GM21447 (cell line): ENCODE measurements around the gene ZNF629.
A peak's percentile ranks its signal among the peaks of the same experiment; 100 is the strongest.

Experiments
- ATAC-seq: cut with Tn5 transposase; IDR thresholded peaks from one replicate; pipeline ENCODE4 v1.9.1; 2021; ENCODE audit not compliant: unreplicated experiment

ZNF629 gene

GRCh38 chr16:30786115-30786935, 680 bp downstream of the ZNF629 start:
- ATAC-seq = no peak

DNA sequence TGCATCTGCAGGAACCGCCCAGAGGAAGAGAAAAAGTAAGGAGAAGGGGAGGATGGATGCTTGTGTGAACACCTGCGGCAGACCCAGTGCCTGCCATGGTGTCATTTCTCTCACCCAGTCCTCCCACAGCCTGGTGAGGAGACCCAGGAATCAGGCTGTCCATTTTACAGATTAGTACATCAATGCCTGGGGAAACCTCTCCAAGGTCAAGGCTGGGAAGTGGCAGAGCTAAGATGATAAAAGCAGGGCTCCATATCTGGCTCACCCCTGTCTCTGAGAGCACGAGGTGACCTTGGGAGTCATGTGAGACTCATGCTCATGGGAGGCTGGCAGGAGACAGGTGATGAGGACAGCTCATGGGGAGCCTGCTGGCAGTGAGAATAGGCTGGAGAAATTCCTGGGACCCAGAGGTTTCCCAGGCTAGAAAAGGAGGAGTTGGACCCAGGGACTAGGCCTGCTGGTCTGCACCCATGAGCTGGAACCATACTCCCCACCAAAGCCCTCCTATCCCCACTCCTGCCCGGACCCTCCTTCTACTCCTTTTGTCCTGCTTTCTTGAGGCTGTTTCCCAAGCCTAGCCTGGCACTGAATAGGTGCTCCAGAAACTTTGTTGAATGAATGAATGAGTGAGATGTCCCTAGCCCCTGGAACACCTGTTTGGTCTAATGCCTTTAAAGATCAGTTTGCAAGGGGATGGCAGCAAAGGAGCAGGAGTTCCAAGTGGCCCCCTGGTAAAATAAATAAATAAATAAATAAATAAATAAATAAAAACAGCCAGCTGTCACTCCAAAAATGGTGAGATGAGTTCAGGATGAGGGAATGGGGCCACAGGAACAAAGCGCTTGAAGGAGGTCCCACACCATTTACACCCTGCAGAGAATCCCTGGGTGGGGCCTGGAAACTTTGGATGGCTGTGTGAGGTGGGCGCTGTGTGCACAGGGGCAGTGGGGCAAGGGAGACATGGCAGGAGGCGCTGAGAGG, 1.6 kb downstream of the ZNF629 start:
- ATAC-seq = no peak

- ATAC-seq = no peak
Measured at GRCh38 chr16:30784215-30784614, 2.8 kb downstream of the ZNF629 start.

DNA sequence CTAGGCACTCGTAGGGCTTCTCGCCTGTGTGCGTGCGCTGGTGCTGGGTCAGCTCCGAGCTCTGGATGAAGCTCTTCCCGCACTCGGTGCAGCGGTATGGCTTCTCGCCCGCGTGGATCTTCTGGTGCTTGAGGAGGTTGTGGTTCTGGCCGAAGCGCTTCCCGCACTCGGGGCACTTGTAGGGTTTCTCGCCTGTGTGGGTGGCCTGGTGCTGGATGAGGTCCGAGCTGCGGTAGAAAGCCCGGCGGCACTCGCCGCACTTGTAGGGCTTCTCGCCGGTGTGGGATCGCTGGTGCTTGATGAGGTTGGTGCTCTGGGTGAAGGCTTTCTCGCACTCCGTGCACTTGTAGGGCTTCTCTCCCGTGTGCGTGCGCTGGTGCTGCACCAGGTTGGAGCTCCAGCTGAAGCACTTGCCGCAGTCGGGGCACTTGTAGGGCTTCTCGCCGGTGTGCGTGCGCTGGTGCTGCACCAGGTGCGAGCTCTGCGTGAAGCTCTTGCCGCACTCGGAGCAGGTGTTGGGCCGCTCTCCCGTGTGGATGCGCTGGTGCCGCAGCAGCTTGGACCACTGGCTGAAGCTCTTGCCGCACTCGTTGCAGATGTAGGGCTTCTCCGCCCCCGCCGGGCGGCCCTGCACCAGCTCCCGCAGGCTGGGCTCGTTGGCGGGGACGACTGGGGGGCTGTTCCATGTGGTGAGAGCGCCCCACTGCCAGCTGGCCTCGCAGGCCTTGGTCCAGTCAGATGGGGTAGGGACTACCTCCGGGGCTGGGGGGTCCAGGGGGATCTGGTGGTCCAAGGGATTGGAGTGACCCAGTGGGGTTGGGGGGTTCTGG, 3.5 kb downstream of the ZNF629 start:
- ATAC-seq = no peak

DNA sequence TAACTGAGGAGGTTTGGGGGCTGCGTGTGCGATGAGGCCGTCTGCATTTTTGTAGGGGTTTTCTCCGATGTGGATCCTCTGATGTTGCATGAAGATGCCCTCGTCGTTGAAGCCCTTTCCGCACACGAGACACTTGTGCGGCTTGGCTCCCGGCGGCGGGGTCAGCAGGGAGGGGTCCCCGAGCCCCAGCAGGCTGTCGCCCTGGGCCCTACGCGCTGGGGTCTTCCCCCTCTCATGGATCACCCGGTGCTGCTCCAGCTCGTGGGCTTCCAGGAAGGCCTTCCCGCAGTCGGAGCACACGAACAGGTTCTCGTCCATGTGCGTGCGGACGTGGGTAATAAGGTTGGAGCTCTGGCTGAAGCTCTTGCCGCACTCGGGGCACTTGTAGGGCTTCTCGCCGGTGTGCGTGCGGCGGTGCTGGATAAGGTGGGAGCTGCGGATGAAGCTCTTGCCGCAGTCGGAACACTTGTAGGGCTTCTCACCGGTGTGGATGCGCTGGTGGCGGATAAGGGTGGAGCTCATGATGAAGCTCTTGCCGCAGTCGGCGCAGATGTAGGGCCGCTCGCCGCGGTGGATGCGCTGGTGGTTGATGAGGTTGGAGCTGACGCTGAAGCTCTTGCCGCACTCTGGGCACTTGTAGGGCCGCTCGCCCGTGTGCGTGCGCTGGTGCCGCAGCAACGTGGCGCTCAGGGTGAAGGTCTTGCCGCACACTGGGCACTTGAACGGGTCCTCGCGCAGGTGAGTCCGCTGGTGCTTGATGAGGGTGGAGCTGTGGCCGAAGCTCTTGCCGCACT, 4.3 kb downstream of the ZNF629 start:
- no peak for ATAC-seq

- ATAC-seq = no peak
Measured at GRCh38 chr16:30780549-30780948, 6.5 kb downstream of the ZNF629 start.

DNA sequence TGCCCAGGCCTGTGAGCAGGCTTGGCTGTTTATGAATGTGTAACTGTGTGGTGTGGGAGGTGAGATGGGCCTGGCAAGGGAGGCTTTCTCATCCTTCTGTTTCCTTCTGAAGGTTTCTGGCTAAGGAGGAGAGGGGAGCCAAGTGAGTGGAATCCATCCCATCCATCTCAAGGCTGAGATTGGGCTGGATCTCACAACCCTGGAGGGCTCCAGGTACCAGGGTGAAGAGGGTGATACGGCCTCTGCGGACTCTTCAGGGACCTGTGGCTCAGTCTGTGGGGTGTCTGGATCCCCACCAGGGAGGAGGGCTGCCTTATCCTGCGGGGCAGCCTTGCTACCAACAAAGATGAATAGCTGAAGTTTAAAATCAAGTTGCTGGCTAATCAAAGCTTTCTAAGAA, 7.0 kb downstream of the ZNF629 start:
- no peak for ATAC-seq

DNA sequence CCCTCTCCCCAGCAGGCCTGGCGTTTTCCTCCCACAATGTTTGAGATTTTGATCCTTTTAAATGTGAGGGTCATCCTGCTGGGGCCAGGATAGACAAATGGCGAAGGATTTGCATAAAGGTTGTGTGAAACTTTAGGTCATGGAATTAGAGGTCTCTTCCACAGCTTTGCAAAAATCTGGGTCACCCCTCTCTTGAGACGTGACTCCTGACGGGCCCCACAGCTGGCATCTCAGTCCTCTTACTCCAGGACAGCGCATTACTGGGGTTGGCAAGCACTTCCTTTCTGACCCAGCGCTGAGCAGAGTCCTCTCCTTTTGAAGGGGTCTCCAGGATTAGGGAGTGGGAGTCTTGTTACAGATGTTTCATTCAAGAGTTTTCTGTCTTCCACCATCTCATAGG, 7.4 kb downstream of the ZNF629 start:
- no peak for ATAC-seq

GRCh38 chr16:30778549-30779244, 8.3 kb downstream of the ZNF629 start:
- no peak for ATAC-seq

DNA sequence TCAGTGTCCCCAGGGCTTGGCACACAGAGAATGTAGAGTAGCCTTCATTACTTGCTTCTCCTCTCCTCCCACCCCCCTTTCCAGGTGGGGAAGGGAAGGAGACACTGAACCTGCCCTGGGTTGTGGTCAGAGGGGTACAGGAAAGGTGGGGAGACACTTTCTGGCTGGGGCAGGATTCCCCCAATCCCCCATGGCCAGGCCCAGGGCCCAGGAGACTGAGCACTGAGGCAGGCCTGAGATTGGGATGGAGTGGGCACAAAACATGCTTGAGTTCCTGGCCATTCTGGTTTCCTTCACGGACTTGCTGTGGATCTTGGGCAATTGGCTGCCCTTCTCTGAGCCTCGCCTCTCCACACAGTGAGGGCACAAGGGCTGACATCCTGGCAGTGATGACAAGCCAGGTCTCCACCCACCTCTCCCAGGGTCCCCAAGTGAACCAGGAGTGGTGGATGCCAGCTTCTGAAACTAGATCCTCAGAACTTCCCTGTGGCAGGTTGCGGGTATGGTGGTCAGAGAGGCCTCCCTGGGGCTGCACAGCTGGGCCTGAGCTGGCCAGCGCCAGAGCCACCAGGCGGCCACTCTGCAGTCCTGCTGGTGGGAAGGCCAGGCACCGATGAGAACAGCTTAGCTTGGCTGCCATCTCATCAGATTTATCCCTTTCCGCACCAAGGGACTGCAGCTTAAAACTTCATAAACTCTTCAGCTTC, 9.3 kb downstream of the ZNF629 start:
- ATAC-seq = no peak

- peak; percentile 57 for ATAC-seq
Measured at GRCh38 chr16:30775392-30776188, 11.4 kb downstream of the ZNF629 start.

GRCh38 chr16:30775131-30775391, 11.9 kb downstream of the ZNF629 start:
- no peak for ATAC-seq

- ATAC-seq = peak; percentile 2
Measured at GRCh38 chr16:30774367-30775130, 12.5 kb downstream of the ZNF629 start.

- ATAC-seq = no peak
Measured at GRCh38 chr16:30773826-30774225, 13.2 kb downstream of the ZNF629 start.

- ATAC-seq = no peak
Measured at GRCh38 chr16:30771726-30772125, 15.3 kb downstream of the ZNF629 start.

- ATAC-seq = no peak
Measured at GRCh38 chr16:30769379-30770089, 17.5 kb downstream of the ZNF629 start.

- ATAC-seq = no peak
Measured at GRCh38 chr16:30768583-30769181, 18.3 kb downstream of the ZNF629 start.
